Neural crest cell (in vitro differentiated cells): ENCODE measurements around the gene CPNE6. TPM values are rescaled to one million over a fixed set of nuclear protein-coding genes. Genes with fewer than 3 reads are reported as not detected.
A peak's percentile ranks its signal among the peaks of the same experiment; 100 is the strongest.

Experiments used
- DNase-seq: peaks from one replicate; pipeline ENCODE4 v3.0.0; 2021; ENCODE audit warnings: low read depth, mixed read lengths, low spot score
- H3K27ac Mint-ChIP-seq: one replicate; pipeline ENCODE4 v1.8.0; 2021; ENCODE audit warnings: mild to moderate bottlenecking, mixed read lengths; ENCODE audit not compliant: unreplicated experiment
- H3K27me3 Mint-ChIP-seq: 2 replicates; pipeline ENCODE4 v1.8.0; 2021; ENCODE audit warnings: low read depth, mild to moderate bottlenecking, mixed read lengths
- H3K36me3 Mint-ChIP-seq: 2 replicates; pipeline ENCODE4 v1.8.0; 2021; ENCODE audit warnings: low read depth, mild to moderate bottlenecking, mixed read lengths
- H3K4me1 Mint-ChIP-seq: 2 replicates; pipeline ENCODE4 v1.8.0; 2021; ENCODE audit warnings: mixed read lengths
- H3K4me3 Mint-ChIP-seq: one replicate; pipeline ENCODE4 v1.8.0; 2021; ENCODE audit warnings: mild to moderate bottlenecking, mixed read lengths
- H3K9me3 Mint-ChIP-seq: 2 replicates; pipeline ENCODE4 v1.8.0; 2021; ENCODE audit warnings: mixed read lengths
- CTCF ChIP-seq: fragments of 200-600 bp; sonication (generic); conservative IDR thresholded peaks from 2 replicates; pipeline ENCODE4 v1.5.0; 2021; ENCODE audit warnings: antibody characterized with exemption, mild to moderate bottlenecking
- total RNA-seq: library from RNA; stranded (reverse); gene quantifications from 2 replicates; pipeline ENCODE4 v1.2.1, GENCODE V29; 2021

Gene CPNE6
- total RNA-seq, 1 donor from 2014 or later: not detected

- Mint-ChIP-seq H3K9me3 (no peaks in the 10 kb centered on the region), H3K27ac (no peak overlapping the region), H3K27me3 (peaks cover 24% of the 10 kb centered on the region), H3K4me1 (peaks cover 14% of the 10 kb centered on the region), H3K4me3 (peak overlapping the region; percentile 71), H3K36me3 (no peaks in the 10 kb centered on the region)
- DNase-seq: peak; percentile 6
- TF ChIP-seq CTCF: no peak
Measured at GRCh38 chr14:24051176-24051788, 20.1 kb upstream of the CPNE6 start.

- no peak for TF ChIP-seq CTCF
- Mint-ChIP-seq H3K27ac (no peak within 1 kb of the TSS), H3K27me3 (peaks cover 20% of the 10 kb centered on the region), H3K4me1 (peaks cover 14% of the 10 kb centered on the region), H3K4me3 (peak within 1 kb of the TSS; percentile 85), H3K9me3 (no peaks in the 10 kb centered on the region), H3K36me3 (no peaks in the 10 kb centered on the region)
- peak; percentile 55 for DNase-seq
Measured at GRCh38 chr14:24051789-24052655, 19.3 kb upstream of the CPNE6 start, which contains the start of gene CARMIL3. CARMIL3 (plus strand) TSS chr14:24052009; CDS start chr14:24052154, 145 bp downstream.

- no peak for TF ChIP-seq CTCF
- H3K27ac Mint-ChIP-seq: no peak overlapping the region
- peaks cover 20% of the 10 kb centered on the region for H3K27me3 Mint-ChIP-seq
- no peaks in the 10 kb centered on the region for H3K9me3 Mint-ChIP-seq
- no peak for DNase-seq
- H3K36me3 Mint-ChIP-seq: no peaks in the 10 kb centered on the region
- peak overlapping the region; percentile 85 for H3K4me3 Mint-ChIP-seq
- peaks cover 14% of the 10 kb centered on the region for H3K4me1 Mint-ChIP-seq
Measured at GRCh38 chr14:24052656-24053547, 18.5 kb upstream of the CPNE6 start.

GRCh38 chr14:24053548-24054323 lies 17.6 kb upstream of the CPNE6 start:
- H3K4me3 Mint-ChIP-seq: peak overlapping the region; percentile 85
- no peak for TF ChIP-seq CTCF
- peaks cover 19% of the 10 kb centered on the region for H3K4me1 Mint-ChIP-seq
- no peak overlapping the region for H3K27ac Mint-ChIP-seq
- H3K36me3 Mint-ChIP-seq: no peaks in the 10 kb centered on the region
- peaks cover 14% of the 10 kb centered on the region for H3K27me3 Mint-ChIP-seq
- DNase-seq: no peak
- no peaks in the 10 kb centered on the region for H3K9me3 Mint-ChIP-seq

GRCh38 chr14:24054324-24054641 lies 17.1 kb upstream of the CPNE6 start:
- Mint-ChIP-seq H3K4me1 (peaks cover 19% of the 10 kb centered on the region), H3K27ac (no peak overlapping the region), H3K9me3 (no peaks in the 10 kb centered on the region), H3K4me3 (no peak overlapping the region), H3K36me3 (no peaks in the 10 kb centered on the region), H3K27me3 (peaks cover 12% of the 10 kb centered on the region)
- no peak for DNase-seq
- no peak for TF ChIP-seq CTCF
